GM12873 (cell line): Measurements from ENCODE around the gene AFAP1L2.

Source experiments
- TF ChIP-seq, protein P1 (sequence below): IDR thresholded peaks from 2 replicates; pipeline ENCODE4 v1.5.1; 2012; ENCODE audit warnings: low read depth, mild to moderate bottlenecking, moderate library complexity, low read length, control low read depth; ENCODE audit not compliant: insufficient read depth; ENCODE audit errors: missing control alignments

AFAP1L2 gene

DNA sequence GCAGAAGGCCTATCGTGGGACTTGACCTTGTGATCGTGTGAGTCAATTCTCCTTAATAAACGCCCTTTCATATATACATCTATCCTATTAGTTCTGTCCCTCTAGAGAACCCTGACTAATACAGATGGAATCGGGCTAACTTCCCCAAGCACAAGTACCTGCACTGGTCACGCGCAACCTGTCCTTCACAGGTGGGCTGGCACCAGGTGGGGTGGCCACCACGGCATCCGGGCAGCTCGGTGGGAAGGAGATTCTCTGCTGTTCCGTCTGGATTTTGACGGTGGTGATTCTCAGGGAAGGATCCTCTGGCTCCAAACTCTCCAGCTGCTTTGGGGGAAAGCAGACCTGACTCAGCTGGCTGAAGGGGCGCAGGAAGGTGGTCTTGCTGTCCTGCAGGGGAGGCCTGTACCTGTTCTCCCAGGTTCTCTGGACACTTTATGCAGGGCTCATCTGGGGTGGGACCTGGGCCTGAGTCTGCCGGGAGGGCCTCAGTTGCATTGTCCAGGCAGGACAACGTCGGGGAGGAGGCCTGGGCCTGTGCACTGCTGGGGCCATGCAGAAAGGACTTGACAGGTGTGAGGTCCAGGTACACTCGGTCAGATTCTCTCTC, 104.2 kb downstream of the AFAP1L2 start:
- TF ChIP-seq, protein P1, sequence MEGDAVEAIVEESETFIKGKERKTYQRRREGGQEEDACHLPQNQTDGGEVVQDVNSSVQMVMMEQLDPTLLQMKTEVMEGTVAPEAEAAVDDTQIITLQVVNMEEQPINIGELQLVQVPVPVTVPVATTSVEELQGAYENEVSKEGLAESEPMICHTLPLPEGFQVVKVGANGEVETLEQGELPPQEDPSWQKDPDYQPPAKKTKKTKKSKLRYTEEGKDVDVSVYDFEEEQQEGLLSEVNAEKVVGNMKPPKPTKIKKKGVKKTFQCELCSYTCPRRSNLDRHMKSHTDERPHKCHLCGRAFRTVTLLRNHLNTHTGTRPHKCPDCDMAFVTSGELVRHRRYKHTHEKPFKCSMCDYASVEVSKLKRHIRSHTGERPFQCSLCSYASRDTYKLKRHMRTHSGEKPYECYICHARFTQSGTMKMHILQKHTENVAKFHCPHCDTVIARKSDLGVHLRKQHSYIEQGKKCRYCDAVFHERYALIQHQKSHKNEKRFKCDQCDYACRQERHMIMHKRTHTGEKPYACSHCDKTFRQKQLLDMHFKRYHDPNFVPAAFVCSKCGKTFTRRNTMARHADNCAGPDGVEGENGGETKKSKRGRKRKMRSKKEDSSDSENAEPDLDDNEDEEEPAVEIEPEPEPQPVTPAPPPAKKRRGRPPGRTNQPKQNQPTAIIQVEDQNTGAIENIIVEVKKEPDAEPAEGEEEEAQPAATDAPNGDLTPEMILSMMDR = no peak

DNA sequence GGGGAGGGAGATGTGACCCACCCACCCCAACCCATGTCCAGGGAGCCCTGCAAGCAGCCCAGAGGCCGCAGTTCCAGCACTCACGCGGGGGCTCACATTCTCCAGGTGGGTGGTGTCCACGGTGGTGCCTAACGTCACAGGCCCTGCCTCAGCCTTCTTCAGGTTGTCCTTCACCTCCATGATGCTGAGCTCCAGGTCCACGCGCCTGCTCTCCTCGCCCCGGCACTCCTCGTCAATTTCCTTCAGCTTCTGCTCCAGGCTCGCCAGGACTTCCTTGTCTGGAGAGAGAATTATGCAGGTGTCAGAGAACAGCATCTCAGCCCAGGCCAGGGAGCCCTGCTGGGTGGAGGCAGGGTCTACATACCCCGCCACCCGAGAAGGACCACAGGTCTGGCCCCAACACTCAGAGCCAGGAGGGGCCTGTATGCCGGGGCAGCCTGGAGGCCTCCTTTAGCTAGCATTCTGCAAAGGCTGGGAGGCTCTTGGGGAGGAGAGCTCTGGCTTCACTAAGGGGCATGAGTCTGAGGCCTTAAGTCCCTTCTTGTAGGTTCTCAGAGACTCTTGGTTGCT, 107.1 kb downstream of the AFAP1L2 start:
- TF ChIP-seq, protein P1 = no peak

DNA sequence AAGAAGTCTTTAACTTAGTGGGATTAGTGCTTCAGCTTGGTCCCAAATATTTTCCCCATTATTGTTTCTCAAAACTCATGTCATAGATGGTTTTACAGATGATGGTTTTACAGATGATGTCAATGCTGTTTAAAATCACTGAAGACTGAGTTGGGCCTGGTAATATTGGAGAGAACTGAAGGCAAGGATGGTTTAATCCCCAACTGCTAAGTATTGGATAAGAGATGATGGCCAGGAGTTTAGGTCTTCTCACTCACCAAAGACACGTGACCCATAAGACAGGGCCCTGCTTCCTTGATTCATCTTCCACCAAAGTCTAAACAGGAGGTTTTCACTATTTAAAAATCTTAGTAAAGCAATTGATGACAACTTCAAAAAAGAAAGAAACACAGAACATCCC, 108.9 kb downstream of the AFAP1L2 start:
- TF ChIP-seq, protein P1 = no peak

DNA sequence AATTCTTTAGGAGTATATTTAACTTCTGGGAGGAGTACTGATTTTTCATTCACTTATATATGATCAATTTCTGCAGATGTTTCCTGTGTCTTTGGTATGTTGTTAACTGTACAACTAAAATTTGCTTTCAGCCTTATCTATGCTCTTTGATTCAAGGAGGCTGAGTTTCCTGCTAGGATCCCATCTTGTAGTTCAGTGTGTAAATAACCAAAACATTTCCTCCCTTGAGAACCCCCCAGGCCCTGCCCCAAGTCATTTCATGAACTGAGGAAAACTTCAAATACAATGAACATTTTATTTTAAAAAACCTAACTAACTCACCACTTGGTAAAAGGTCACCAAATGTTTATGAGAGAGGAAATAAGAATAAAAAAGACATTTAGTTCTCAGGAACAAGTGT, 109.8 kb downstream of the AFAP1L2 start:
- TF ChIP-seq, protein P1 = no peak

DNA sequence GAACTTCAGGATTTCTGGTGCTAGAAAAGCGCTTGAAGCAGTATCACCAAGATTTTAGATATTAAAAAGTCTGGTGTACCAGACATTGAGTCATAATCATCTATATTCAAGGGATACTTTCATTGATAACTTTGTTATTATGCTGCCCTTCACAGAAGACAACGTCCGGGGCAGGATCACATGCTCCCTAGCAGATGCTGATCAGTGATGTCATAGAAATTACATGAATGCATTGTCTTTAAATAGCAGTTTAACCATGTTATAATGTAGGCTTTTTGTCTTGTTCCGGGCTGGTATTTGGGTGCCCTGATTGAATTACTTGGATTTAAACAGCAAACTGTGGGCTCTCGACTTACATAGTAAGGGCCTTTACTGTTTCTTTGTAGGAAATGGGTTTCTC, 111.2 kb downstream of the AFAP1L2 start:
- TF ChIP-seq, protein P1 = no peak

DNA sequence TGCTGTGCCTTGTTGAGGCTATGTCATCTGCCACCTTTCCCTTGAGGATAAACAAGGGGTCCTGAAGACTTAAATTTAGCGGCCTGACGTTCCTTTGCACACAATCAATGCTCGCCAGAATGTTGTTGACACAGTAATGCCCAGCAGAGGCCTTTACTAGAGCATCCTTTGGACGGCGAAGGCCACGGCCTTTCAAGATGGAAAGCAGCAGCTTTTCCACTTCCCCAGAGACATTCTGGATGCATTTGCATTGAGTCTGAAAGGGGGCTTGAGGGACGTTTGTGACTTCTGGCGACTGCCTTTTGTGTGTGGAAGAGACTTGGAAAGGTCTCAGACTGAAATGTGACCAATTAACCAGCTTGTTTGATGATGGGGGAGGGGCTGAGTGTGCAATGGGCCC, 112.8 kb downstream of the AFAP1L2 start:
- TF ChIP-seq, protein P1 = no peak

DNA sequence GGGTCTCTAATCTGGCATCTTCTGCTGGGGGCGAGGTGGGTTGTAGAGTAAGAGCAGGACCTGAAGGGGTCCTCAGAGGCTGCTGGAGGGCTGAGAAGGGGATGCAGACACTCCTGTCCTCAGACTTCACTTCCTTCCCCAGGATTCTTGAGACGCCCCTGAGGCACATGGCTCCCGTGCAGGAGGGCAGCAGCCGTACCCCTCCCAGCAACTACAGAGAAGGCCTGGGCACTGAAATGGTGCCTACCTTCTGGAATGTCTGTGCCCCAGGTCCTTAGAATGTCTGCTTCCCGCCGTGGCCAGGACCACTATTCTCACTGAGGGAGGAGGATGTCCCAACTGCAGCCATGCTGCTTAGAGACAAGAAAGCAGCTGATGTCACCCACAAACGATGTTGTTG, 113.2 kb downstream of the AFAP1L2 start:
- TF ChIP-seq, protein P1 = no peak
